Measurements from ENCODE around the gene PHLDA3. TPM values are rescaled to one million over a fixed set of nuclear protein-coding genes. Genes with fewer than 3 reads are reported as not detected.
"Not testable (repeated sequence)": the region's sequence is repeated elsewhere in the genome, so short reads cannot be mapped to it uniquely, and the experiment has no call there.

Gene PHLDA3
- total RNA-seq, 1 donor from 2014 or later = 50.6 TPM

DNA sequence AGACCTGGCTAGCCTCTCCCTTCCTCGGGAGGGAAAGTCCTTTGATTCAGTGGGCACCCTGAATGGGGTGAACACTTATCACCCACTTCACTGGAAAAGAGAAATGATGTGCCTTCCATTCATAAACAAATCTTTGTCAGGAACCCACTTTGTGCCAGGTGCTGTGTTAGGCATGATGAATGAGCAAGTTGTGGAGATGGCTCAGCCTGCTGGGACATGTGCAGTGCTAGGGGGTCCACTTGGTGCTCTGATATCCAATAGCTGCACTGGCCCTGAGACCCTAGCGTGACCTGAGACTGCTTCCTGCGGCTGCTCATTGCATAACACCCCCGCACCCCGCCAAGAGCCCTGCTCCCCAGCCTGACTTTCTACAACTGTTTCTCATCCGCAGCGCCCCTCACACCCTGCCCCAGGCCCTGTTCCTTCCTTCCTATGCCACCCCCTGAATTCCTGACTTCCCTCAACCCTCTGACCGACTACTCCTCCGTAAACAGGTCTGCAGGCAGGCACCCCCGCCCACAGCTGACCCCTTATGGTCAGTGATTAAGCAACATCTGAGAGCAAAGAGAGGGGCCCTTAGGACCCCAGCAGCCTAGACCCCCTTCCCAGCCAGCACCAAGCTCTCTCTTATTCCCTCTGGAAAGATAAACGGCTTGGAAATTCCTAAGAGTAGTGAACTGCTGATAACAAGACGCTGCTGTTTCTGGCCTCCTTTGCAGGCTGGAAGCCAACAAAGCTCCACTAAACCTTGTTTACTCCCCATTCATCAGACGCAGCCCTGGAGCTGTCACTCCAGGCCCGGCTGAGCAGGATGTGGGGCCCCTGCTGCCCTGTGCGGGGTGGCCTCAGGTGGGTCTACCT, 25.0 kb upstream of the PHLDA3 start:
- H3K36me3 Mint-ChIP-seq (ENCODE audit: unreplicated experiment) = no peaks in the 10 kb centered on the region
- no peaks in the 10 kb centered on the region for H3K9me3 Mint-ChIP-seq (ENCODE audit: unreplicated experiment)
- DNase-seq (ENCODE audit: extremely low spot score, unreplicated experiment) = no peak
- peaks cover 60% of the 10 kb centered on the region for H3K4me1 Mint-ChIP-seq (ENCODE audit: unreplicated experiment)
- H3K4me3 Mint-ChIP-seq (ENCODE audit: unreplicated experiment) = no peak overlapping the region
- H3K27me3 Mint-ChIP-seq (ENCODE audit: unreplicated experiment) = no peaks in the 10 kb centered on the region
- H3K27ac Mint-ChIP-seq (ENCODE audit: unreplicated experiment) = peak overlapping the region; percentile 60
- TF ChIP-seq, protein P1, sequence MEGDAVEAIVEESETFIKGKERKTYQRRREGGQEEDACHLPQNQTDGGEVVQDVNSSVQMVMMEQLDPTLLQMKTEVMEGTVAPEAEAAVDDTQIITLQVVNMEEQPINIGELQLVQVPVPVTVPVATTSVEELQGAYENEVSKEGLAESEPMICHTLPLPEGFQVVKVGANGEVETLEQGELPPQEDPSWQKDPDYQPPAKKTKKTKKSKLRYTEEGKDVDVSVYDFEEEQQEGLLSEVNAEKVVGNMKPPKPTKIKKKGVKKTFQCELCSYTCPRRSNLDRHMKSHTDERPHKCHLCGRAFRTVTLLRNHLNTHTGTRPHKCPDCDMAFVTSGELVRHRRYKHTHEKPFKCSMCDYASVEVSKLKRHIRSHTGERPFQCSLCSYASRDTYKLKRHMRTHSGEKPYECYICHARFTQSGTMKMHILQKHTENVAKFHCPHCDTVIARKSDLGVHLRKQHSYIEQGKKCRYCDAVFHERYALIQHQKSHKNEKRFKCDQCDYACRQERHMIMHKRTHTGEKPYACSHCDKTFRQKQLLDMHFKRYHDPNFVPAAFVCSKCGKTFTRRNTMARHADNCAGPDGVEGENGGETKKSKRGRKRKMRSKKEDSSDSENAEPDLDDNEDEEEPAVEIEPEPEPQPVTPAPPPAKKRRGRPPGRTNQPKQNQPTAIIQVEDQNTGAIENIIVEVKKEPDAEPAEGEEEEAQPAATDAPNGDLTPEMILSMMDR (IDR thresholded peaks at IDR 0.05) = no peak

DNA sequence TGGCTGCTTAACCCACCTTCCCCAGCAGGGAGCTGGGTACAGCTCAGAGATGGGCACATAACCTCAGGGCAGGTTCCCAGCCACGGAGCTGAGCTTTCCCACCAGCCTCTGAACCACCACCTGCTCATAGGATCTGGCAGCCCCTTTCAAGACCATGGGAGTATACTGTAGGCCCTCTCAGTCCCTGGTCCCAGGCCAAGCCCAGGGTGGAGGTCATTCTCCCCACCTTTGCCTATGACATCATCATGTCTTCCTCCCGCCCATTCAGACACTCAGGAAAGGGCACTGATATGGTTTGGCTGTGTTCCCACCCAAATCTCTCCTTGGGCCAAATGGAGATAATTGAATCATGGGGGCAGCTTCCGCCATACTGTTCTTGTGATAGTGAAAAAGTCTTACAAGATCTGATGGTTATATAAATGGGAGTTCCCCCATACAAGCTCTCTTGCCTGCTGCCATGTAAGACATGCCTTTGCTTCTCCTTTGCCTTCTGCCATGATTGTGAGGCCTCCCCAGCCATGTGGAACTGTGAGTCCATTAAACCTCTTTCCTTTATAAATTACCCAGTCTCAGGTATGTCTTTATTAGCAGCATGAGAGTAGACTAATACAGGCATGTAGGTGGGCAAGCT, 24.2 kb upstream of the PHLDA3 start:
- H3K9me3 Mint-ChIP-seq (ENCODE audit: unreplicated experiment); H3K27ac Mint-ChIP-seq (ENCODE audit: unreplicated experiment); H3K27me3 Mint-ChIP-seq (ENCODE audit: unreplicated experiment); H3K4me3 Mint-ChIP-seq (ENCODE audit: unreplicated experiment); DNase-seq (ENCODE audit: extremely low spot score, unreplicated experiment); H3K36me3 Mint-ChIP-seq (ENCODE audit: unreplicated experiment): not testable (repeated sequence)
- peaks cover 68% of the 10 kb centered on the region for H3K4me1 Mint-ChIP-seq (ENCODE audit: unreplicated experiment)

DNA sequence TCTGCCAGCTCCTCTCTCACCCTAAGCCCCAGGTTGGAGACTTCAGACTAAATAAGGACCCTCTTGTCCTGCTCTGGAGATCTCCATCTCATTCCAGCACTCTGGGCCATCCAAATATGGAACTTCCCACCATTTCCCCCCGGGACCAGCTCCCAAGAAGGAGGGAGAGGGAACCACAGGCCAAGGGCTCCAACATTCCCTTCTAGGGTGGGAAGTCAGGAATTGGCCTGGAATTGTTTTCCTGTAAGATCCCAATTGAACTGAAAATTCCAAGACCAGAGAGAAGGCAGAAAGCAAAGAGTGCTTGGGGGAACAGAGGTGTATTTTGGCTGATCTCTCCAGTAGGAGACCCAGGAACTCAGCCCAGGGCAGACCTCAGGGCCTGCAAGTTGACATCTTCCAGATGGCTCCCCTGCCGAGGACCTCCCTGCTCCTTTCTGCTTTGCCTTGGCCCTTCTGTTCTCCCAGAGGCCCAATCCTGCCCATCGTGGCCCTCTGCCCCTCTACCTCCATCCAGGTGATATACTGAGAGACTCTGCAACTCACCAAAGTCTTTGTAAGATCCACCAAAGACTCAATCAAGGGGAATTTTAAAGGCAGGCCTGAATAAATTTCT, 23.0 kb upstream of the PHLDA3 start:
- no peak overlapping the region for H3K4me3 Mint-ChIP-seq (ENCODE audit: unreplicated experiment)
- no peaks in the 10 kb centered on the region for H3K9me3 Mint-ChIP-seq (ENCODE audit: unreplicated experiment)
- DNase-seq (ENCODE audit: extremely low spot score, unreplicated experiment) = no peak
- TF ChIP-seq, protein P1 (IDR thresholded peaks at IDR 0.05) = no peak
- no peaks in the 10 kb centered on the region for H3K36me3 Mint-ChIP-seq (ENCODE audit: unreplicated experiment)
- H3K27ac Mint-ChIP-seq (ENCODE audit: unreplicated experiment) = no peak overlapping the region
- H3K4me1 Mint-ChIP-seq (ENCODE audit: unreplicated experiment) = peaks cover 73% of the 10 kb centered on the region
- H3K27me3 Mint-ChIP-seq (ENCODE audit: unreplicated experiment) = no peaks in the 10 kb centered on the region

DNA sequence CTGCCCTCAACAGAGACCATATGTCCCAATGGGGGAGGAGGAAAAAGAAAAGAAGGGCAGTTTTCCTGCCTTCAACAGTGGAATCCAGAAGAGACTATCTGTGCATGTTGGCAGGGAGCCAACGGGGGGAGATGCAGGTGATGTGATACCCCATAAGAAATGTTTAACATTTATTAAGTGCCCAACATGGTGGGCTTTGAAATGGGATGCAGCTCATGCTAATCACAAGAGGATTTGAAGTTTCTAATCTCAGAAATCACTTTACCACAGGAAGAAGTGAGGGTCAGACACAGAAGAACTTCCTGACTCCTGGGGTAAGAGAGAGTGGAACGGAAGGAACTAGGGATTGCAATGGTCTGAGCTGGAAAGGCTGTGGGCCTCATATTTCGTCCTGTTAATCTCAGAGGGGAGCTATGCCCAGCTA, 21.7 kb upstream of the PHLDA3 start:
- no peak for DNase-seq (ENCODE audit: extremely low spot score, unreplicated experiment)
- Mint-ChIP-seq H3K4me3 (ENCODE audit: unreplicated experiment) (no peak overlapping the region), H3K27me3 (ENCODE audit: unreplicated experiment) (no peaks in the 10 kb centered on the region), H3K36me3 (ENCODE audit: unreplicated experiment) (no peaks in the 10 kb centered on the region), H3K27ac (ENCODE audit: unreplicated experiment) (no peak overlapping the region), H3K9me3 (ENCODE audit: unreplicated experiment) (no peaks in the 10 kb centered on the region), H3K4me1 (ENCODE audit: unreplicated experiment) (peaks cover 72% of the 10 kb centered on the region)
- TF ChIP-seq, protein P1 (IDR thresholded peaks at IDR 0.05) = no peak

DNA sequence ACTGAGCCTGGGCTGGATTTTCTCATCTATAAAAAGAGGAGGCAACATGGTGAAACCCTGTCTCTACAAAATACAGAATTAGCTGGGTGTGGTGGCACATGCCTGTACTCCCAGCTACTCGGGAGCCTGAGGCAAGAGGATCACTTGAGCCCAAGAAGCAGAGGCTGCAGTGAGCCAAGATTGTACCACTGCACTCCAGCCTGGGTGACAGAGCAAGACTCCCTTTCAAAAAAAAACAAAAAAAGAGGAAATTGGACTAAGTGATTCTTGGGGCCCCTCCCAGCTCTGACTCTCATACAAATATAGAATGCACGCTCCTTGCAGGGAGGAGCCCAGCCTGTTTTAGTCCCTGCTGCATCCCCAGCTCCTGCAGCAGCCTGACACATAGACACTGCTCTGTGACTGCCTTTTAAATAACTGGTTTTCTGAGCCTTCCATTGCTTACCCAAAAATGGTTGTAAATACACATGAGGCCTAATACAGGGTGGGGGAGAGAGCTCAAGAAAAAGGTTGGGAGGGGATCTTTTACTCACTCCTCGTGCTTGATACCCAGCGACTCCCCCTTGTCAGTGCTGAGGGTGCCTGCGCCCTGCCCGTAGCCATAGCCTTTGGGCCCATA, 20.8 kb upstream of the PHLDA3 start:
- DNase-seq (ENCODE audit: extremely low spot score, unreplicated experiment) = no peak
- Mint-ChIP-seq H3K4me1 (ENCODE audit: unreplicated experiment) (peaks cover 69% of the 10 kb centered on the region), H3K4me3 (ENCODE audit: unreplicated experiment) (no peak overlapping the region), H3K36me3 (ENCODE audit: unreplicated experiment) (no peaks in the 10 kb centered on the region), H3K27me3 (ENCODE audit: unreplicated experiment) (no peaks in the 10 kb centered on the region), H3K27ac (ENCODE audit: unreplicated experiment) (peak overlapping the region; percentile 80), H3K9me3 (ENCODE audit: unreplicated experiment) (no peaks in the 10 kb centered on the region)
- TF ChIP-seq, protein P1 (IDR thresholded peaks at IDR 0.05) = no peak
